COLO829 (cell line): Measurements from ENCODE around the gene TERC.
"Not testable (repeated sequence)": the region's sequence is repeated elsewhere in the genome, so short reads cannot be mapped to it uniquely, and the experiment has no call there.

Experiments
- DNase-seq: peaks from one replicate; pipeline ENCODE4 v3.0.0; 2012; ENCODE audit warnings: low spot score

The TERC gene

GRCh38 chr3:169771497-169772304 is 6.8 kb upstream of the TERC start:
- peak; percentile 27 for DNase-seq

GRCh38 chr3:169769287-169770181 is 4.7 kb upstream of the TERC start, which contains the start of gene ACTRT3:
Gene ACTRT3, minus strand, starts transcription at chr3:169769561. Its CDS starts 41 bp downstream, at chr3:169769520.
- DNase-seq = peak; percentile 20

DNA sequence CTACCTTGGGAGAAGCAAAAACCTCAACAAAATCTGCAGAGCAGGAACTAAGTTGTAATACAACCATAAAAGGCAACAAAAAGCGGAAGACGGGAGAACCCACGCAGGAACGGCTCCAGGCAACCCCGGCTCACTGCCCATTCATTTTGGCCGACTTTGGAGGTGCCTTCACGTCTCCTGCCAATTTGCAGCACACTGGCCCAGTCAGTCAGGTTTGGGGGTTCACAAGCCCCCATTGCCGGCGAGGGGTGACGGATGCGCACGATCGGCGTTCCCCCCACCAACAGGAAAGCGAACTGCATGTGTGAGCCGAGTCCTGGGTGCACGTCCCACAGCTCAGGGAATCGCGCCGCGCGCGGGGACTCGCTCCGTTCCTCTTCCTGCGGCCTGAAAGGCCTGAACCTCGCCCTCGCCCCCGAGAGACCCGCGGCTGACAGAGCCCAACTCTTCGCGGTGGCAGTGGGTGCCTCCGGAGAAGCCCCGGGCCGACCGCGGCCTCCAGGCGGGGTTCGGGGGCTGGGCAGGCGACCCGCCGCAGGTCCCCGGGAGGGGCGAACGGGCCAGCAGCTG is 463 bp downstream of the TERC start:
- DNase-seq = no peak

GRCh38 chr3:169760479-169760878 is 4.4 kb downstream of the TERC start:
- DNase-seq = peak; percentile 43

- DNase-seq = no peak
These were observed 5.6 kb downstream of the TERC start for GRCh38 chr3:169759256-169759655.

GRCh38 chr3:169758359-169758994 is 6.4 kb downstream of the TERC start:
- DNase-seq = no peak

GRCh38 chr3:169755488-169755887 is 9.4 kb downstream of the TERC start:
- no peak for DNase-seq

DNA sequence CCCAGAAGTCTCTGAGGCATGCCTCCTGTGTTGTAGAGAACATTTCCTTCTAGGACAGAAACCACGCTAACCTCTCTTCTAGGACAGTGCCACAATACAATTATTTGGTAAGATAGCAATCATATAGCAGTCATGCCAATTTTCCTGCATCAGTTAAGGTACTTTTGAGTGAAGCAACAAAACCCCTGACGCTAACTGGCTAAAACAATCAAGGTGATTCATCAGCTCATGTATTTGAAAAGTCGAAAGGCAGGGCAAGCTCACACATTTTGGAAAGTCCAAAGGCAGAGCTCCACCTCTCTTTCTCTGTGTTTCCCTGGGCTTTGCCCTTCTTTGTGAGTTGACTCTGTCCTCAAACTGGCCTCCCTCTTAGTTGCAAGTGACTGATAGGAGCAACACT is 10.1 kb downstream of the TERC start:
- DNase-seq = no peak

- no peak for DNase-seq
These were observed 13.0 kb downstream of the TERC start for GRCh38 chr3:169751875-169752274.

DNA sequence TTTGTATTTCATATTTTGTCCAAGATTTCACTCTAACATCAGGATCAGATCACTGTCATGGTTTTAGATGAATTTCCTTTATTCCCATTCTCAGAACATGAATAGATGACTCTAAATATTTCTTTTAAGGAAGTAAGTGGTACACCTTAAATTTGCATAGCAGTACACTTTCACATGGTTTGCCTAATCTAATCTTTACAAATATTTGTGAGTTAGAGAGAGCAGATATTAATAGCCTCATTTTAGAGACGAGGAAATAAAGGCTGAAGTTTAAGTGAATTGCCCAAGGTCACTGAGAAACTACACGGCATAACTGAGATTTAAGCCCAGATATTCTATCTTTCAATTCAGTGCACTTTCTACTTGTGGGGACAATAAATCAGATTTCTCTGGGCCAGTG is 14.2 kb downstream of the TERC start:
- DNase-seq = no peak

GRCh38 chr3:169748670-169749069 is 16.2 kb downstream of the TERC start:
- DNase-seq = no peak

DNA sequence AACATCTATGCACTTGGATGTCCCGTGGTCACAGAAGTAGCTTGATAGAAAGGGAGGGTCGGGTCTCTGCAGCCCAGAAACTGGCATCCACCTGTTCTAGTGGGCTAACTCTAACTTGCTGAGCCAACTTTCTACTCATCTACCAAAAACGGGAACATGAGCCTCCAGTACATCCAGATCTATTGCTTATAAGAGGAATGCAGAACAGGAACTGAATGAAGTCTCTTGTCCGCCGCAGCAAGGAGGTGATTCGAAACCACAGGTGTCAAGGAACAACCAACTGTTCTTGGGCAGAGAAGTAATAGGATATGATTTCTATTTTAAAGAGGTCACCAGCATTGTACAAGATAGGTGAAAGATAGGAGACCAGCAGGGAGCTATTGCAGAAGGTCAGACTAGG is 17.9 kb downstream of the TERC start:
- DNase-seq = no peak

DNA sequence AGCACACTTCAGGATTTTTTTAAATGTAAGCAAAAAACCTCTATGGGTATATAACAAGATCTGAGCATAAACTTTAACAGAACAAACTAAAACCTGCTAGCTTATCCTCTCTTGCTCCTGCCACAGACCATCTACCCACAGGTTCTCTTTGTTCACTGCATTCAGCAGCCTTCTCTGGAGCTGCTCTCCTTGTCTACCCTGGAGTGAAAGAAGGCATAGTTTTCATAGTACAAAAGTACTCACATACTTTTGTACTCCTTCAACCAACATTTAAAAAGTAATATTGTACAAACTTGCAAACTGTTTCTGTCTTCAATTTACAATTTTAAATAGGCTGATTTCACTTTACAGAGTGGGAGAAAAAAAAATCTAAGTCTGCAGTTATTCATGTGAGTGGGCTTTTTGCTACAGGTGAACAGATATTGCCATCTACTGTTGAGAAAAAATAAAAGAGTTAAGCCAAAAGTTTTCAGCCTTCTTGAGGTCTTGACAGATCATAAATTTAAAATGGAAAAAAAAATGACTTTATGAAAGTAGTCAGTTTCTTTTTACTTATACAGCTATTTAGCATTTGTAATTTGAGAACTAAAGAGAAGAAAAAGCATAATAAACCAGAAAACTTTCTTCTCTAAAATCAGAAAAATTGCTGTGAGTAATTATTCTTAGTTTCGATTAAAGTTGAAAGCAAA is 20.4 kb downstream of the TERC start:
- no peak for DNase-seq

DNA sequence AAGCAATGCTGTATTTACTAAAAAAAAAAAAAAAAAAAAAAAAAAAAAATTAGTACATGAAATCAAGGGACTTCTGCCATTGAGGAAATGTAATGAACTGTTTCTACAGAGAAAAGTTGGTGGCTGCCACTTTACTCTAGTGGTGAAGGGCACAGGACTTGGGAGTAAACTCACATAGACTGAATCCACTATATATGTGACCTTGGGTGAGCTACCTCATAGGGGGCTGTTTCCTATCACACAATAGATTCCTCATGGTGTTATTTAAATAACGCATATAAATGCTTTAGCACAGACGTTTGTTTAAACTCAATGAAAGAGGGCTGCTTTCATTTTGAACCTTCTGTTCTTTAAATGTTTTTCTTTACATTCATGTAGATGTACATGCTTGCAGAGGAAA is 25.8 kb downstream of the TERC start:
- DNase-seq = no peak

DNA sequence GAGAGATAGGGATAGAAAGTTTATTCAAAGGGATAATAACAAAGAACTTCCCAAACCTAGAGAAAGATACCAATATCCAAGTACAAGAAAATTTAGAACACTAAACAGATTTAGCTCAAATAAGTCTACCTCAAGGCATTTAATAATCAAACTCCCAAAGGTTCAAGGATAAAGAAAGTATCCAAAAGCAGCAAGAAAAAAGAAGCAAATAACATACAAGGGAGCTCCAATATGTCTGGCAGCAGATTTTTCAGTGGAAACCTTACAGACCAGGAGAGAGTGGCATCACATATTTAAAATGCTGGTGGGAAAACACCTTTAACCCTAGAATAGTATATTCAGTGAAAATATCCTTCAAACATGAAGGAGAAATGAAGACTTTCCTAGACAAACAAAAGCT is 33.0 kb downstream of the TERC start:
- DNase-seq = not testable (repeated sequence)

GRCh38 chr3:169722724-169723123 is 42.1 kb downstream of the TERC start:
- DNase-seq = no peak

DNA sequence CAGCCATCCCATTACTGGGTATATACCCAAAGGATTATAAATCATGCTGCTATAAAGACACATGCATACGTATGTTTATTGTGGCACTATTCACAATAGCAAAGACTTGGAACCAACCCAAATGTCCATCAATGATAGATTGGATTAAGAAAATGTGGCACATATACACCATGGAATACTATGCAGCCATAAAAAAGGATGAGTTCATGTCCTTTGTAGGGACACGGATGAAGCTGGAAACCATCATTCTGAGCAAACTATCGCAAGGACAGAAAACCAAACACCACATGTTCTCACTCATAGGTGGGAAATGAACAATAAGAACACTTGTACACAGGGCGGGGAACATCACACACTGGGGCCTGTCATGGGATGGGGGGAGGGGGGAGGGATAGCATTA is 46.4 kb downstream of the TERC start:
- DNase-seq = not testable (repeated sequence)
